Stimulated activated CD4-positive, alpha-beta T cell treated with anti-CD3 and anti-CD28 coated beads, Interleukin-4, amount 100 ng/mL, for 24 hours (primary cell): Measurements from ENCODE around the gene CEP44.
"Not testable (repeated sequence)": the region's sequence is repeated elsewhere in the genome, so short reads cannot be mapped to it uniquely, and the experiment has no call there.

Experiments
- DNase-seq: peaks from one replicate; pipeline ENCODE4 v3.0.0-alpha.2; 2020

Gene CEP44, protein sequence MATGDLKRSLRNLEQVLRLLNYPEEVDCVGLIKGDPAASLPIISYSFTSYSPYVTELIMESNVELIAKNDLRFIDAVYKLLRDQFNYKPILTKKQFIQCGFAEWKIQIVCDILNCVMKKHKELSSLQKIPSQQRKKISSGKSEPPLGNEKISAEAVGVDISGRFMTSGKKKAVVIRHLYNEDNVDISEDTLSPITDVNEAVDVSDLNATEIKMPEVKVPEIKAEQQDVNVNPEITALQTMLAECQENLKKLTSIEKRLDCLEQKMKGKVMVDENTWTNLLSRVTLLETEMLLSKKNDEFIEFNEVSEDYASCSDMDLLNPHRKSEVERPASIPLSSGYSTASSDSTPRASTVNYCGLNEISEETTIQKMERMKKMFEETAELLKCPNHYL

DNA sequence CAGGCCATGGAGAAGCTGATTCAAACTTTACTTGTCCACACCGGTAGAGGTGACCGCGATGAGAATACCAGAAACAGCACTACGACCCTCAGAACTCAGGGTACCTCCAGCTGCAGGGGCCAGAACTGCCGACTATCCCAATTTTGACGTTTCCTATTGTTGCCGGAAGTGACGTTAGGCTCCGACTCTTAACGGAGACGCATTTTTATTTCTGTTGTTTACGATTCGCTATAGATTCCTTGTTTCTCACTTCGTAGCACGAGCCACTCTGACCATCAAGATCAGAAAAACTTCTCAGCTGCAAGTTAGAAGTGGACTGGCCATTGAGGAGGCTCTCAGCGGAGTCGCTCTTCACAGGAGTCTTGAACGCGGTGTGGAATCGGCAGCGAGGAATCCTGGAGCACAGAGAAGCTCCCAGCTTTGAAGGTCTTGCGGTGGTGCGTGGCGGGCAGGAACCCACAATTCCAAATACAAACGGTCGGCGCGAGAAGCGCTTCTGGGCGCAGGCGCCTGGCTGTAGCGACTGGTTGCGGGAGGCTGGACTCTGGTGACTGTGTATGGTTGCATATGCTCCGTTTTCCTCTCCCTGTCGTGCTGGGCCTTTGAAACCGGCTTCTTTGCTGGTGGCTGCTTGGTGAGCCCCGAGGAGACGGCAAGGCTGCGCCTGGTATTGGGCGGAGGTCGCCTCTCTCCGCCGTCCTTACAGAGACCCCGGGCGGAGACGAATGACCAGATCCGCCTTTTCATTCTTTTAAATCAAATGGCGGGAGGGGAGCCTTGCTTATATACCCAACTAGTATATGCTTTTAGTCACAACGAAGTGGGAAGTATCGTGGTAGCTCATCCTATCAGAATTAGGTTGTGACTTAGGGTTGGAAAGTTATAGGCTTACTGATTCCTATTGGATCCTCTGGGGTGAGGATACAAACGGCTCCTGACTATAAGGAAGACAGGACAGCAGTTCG, at the start of gene CEP44, which contains the start of gene FBXO8:
CEP44 (plus strand) TSS at position 405 of the 965 bp plus-strand sequence. CDS start 15,211 bp downstream, outside the sequence.
FBXO8 (minus strand) TSS at position 161 of the 965 bp plus-strand sequence. CDS start 20,575 bp downstream, outside the sequence.
- DNase-seq, result peak; percentile 68

GRCh38 chr4:174236359-174236758, 47.4 kb upstream of the CEP44 start:
- no peak for DNase-seq

GRCh38 chr4:174241162-174241561, 42.5 kb upstream of the CEP44 start:
- DNase-seq, result no peak

DNA sequence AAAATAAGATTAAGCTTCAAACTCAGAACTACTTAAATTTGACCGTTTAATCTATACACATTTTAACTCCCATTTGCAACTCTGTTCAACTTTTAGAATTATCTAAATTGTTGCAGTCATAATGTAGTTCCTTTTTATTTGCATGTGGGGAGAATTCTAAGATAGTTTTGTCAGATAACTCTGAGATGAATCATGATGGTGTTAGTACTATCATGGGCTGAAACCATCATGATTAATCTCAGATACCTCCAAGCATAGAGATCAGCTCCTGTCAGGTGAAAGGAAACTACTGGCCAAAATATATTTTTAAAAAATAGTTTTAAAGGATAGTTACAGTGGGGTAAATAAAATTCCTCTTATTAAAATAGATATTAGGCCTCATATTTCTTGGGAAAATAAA, 39.3 kb upstream of the CEP44 start:
- no peak for DNase-seq

GRCh38 chr4:174245714-174246113, 38.0 kb upstream of the CEP44 start:
- DNase-seq, result no peak

GRCh38 chr4:174248407-174248806, 35.3 kb upstream of the CEP44 start:
- DNase-seq, result no peak

DNA sequence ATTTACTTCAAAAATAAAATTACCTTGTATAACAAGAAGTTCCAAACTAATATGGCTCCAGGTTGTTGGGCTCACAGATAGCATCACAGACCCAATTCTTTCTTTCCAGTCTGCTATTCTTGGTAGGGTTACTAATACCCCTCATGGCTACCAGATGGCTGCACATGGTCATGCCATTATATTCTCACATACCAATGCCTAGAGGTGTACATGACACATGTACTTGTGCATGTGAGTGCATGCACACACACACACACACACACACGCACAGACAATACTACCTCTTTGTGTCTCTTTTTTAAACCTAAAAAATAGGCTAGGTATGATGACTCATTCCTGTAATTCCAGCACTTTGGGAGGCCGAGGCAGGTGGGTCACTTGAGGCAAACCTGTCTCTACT, 31.3 kb upstream of the CEP44 start:
- no peak for DNase-seq

- no peak for DNase-seq
These were observed 29.1 kb upstream of the CEP44 start for GRCh38 chr4:174254613-174255012.

DNA sequence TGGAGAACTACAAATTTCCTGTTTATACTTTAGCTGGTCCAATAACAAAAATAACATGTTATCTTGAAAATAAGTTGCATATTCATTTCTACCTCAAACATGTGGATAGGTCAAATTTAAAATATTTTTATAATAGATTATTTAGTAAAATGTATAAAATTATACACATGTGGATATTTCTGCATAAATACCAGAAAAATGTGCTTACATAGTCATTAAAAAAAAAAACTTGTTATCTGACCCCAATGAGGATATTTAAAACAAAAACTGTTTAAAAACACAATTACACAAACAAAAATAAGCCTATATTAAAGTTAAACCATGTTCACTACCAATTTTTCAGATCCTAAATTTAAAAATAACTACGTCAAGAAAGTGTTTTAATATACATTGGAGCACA, 28.3 kb upstream of the CEP44 start:
- no peak for DNase-seq

DNA sequence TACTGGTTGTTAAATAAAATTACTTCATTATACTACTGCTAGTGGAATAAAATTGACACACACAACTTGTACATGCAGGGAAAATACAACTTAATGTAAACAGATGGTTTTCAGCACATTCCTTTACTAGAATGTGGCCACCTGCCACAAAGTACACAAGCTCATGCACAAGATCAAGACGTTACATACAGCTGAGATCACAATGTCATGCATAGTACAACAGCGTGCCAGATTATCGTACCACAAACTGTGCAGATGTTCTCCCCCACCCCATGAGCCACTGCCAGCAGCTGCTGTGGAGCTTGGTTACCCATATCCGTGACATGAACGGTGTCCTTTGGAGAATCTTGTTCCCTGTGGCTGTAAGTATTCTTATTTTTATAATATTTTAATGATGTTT, 27.9 kb upstream of the CEP44 start:
- DNase-seq, result no peak

- no peak for DNase-seq
These were observed 27.4 kb upstream of the CEP44 start for GRCh38 chr4:174256277-174256713.

GRCh38 chr4:174259580-174259979, 24.1 kb upstream of the CEP44 start:
- no peak for DNase-seq

DNA sequence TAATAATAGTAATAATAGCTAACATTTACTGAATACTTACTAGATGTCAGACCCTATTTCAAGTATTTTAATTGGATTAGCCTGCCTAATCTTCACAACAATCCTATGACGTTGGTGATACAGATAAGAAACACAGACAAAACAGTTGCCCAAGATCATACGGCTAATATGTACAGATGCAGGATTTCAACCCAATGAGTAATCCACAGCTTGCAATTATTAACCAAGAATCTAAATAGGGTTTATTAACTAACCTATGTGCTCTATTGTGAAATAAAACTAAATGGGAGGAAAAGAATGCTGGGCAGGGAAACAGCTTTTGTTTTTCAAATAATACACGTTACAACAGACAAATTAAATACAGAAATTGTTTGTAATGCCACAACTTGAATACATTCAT, 23.6 kb upstream of the CEP44 start:
- no peak for DNase-seq

GRCh38 chr4:174261432-174261831, 22.3 kb upstream of the CEP44 start:
- not testable (repeated sequence) for DNase-seq

- DNase-seq, result no peak
These were observed 20.9 kb upstream of the CEP44 start for GRCh38 chr4:174262624-174263444.

GRCh38 chr4:174263445-174263736, 20.3 kb upstream of the CEP44 start:
- no peak for DNase-seq

DNA sequence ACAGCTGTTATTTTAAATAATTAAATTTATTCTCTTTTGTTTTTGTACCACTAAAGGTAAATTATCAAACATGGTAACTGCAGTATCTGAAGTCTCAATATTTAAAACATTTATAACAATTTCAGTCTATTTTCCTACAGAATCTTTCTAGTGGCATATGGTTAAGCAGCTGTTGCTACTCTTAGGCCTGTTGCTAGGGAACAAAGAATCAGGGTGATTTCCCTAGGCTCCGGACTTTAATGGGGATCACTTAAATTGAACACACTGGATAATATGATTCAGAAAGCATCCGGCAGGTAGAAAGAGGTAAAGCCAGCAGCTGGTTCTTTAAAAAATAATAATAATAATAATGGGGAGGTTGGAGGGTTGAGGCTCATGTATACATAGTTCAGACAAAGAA, 17.8 kb upstream of the CEP44 start:
- no peak for DNase-seq

DNA sequence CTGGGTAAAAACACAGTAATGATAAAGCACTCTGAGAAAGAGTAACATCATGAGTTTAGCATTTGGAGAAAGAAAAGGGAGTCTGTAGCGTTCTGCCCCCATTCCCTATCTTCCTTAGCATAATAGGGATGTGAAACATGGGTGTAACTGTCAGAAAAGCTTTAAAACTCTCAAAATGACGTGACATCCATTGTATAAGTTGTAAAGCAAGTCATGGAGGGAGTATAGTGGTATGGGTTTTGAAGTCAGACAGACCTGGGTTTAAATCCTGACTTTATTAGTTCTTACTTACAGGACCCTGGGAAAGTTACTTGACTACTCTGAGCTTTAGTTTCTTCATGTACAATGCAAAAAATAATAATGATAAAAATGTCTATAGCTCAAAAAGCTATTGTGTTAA, 17.3 kb upstream of the CEP44 start:
- DNase-seq, result no peak

DNA sequence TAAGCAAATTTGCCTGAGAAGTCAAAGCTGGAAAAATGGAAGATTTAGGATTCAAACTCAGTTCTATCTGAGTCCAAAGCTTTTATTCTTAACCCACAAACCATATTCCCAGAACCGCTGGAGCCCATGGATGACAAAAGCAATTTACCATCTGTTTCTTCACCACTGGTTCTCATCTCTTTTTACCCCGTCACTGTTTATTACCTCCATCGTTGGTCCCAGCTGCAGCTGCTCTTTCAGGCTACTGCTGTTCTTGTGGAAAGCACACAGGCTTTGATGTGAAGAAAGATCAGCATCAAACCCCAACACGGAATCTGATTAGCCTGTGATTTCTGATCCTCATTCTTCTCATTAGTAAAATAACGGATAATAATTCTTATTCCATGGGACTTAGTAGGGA, 9.8 kb upstream of the CEP44 start:
- DNase-seq, result no peak

DNA sequence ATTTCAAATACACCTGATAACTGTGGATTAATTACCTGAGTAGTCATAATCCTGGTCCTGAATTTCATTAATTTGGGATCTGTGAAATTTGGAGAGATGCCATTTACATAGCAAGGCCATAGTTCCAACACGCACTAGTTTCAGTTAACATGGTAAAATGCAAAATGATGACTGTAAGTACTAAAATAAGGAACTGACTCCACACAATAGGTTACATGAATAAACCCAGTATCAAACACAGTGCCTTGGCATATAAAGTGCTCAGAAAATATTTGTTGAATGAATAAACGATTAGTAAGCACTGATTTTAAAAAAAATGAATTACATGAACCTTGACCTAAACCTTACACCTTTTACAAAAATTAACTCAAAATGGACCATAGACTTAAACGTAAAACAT, 9.3 kb upstream of the CEP44 start:
- DNase-seq, result no peak

- DNase-seq, result no peak
These were observed 8.6 kb upstream of the CEP44 start for GRCh38 chr4:174275101-174275500.

- DNase-seq, result no peak
These were observed 6.3 kb upstream of the CEP44 start for GRCh38 chr4:174277433-174277832.

DNA sequence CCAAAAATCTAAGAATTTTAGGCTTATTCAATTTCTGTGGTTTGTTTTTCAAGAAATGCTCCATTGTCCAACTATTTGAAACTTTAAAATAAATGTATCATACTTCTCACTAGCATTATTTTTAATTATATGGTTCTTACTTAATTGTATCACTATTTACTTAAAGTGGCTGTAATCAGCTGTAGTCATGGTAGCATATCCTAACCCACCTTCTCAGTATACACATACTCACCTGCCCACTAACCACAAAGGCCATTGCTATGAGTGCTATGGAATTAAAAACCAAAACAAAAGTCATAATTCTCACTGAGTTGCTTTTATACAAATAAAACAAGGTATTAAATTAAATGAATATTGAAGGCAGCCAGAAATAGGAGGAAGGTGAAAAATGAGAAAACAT, 5.2 kb upstream of the CEP44 start:
- DNase-seq, result no peak
